GM18909 (cell line): Measurements from ENCODE around the gene ATP2A2.

Experiments
- ATAC-seq: cut with Tn5 transposase; IDR thresholded peaks from one replicate; pipeline ENCODE4 v1.9.1; 2021; ENCODE audit warnings: mild to moderate bottlenecking; ENCODE audit not compliant: unreplicated experiment, poor library complexity

The ATP2A2 gene

GRCh38 chr12:110256780-110257431 lies 24.1 kb upstream of the ATP2A2 start:
- no peak for ATAC-seq

- ATAC-seq, result no peak
Measured at GRCh38 chr12:110258466-110258865, 22.6 kb upstream of the ATP2A2 start.

- no peak for ATAC-seq
Measured at GRCh38 chr12:110262442-110263388, 18.3 kb upstream of the ATP2A2 start.

GRCh38 chr12:110266381-110266960 lies 14.6 kb upstream of the ATP2A2 start:
- no peak for ATAC-seq

GRCh38 chr12:110266980-110267620 lies 13.9 kb upstream of the ATP2A2 start:
- ATAC-seq, result no peak

- no peak for ATAC-seq
Measured at GRCh38 chr12:110269622-110270124, 11.4 kb upstream of the ATP2A2 start.

GRCh38 chr12:110270125-110270962 lies 10.7 kb upstream of the ATP2A2 start:
- no peak for ATAC-seq

- no peak for ATAC-seq
Measured at GRCh38 chr12:110271015-110271414, 10.0 kb upstream of the ATP2A2 start.

- no peak for ATAC-seq
Measured at GRCh38 chr12:110277530-110278254, 3.4 kb upstream of the ATP2A2 start.

GRCh38 chr12:110278255-110278536 lies 2.9 kb upstream of the ATP2A2 start:
- no peak for ATAC-seq

- ATAC-seq, result no peak
Measured at GRCh38 chr12:110279566-110280375, 1.3 kb upstream of the ATP2A2 start.

GRCh38 chr12:110280392-110280778 lies 662 bp upstream of the ATP2A2 start:
- ATAC-seq, result peak; percentile 10

- peak; percentile 33 for ATAC-seq
Measured at GRCh38 chr12:110281549-110282299, 677 bp downstream of the ATP2A2 start.

GRCh38 chr12:110282300-110282860 lies 1.3 kb downstream of the ATP2A2 start:
- peak; percentile 8 for ATAC-seq

- no peak for ATAC-seq
Measured at GRCh38 chr12:110282956-110283817, 2.1 kb downstream of the ATP2A2 start.

- no peak for ATAC-seq
Measured at GRCh38 chr12:110284597-110284996, 3.5 kb downstream of the ATP2A2 start.
